Activated T-cell treated with anti-CD3 and anti-CD28 coated beads for 24 hours (primary cell): ENCODE measurements around the gene NSL1.
A peak's percentile ranks its signal among the peaks of the same experiment; 100 is the strongest.

Source experiments
- DNase-seq: peaks from one replicate; pipeline ENCODE4 v3.0.0-alpha.2; 2020; ENCODE audit warnings: low read depth

Gene NSL1

DNA sequence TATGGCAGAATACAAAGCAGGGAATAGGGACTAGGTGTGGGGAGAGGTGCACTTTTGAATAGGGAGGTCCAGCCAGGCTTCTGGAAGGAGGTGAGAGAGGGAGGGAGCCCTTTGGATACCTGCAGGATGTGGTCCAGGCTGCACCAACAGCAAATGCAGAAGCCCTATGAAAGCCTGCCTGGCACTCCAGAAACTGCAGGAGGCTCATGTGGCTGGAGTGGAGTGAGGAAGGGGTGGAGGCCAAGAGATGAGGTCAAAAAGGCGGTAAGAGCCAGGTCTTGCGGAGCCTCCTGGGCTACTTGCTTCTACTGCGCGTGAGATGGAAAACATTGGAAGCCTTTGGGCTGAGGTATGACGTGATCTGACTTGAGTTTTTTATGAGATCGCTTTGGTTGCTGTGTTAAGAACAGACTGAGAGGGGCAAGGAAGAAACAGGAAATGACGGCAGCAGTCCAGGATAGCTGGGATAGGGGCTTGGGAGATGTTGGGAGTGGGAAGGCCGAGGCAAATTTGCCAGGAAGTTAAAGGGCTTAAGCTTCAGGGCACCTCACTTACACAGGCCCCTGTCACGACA lies 87.5 kb downstream of the NSL1 start:
- no peak for DNase-seq

GRCh38 chr1:212702672-212703071 lies 88.9 kb downstream of the NSL1 start:
- DNase-seq: no peak

DNA sequence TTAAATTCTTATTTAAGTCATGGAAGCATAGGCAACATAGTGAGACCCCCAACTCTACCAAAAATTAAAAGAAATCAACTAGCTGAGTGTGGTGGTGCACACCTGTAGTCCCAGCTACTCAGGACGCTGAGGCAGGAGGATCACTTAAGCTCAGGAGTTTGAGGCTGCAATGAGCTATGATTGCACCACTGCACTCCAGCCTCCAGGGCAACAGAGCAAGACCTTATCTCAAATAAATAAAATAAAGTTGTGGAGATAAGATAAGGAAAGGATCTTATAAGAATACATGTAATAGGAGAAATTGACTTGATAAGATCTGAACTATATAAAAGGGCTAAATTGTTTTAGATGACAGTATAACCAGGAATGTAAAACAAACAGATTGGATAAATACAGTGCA lies 89.7 kb downstream of the NSL1 start:
- no peak for DNase-seq

GRCh38 chr1:212700892-212701819 lies 90.4 kb downstream of the NSL1 start:
- no peak for DNase-seq

GRCh38 chr1:212700223-212700891 lies 91.2 kb downstream of the NSL1 start:
- peak; percentile 47 for DNase-seq

GRCh38 chr1:212699625-212700222 lies 91.9 kb downstream of the NSL1 start, which contains the start of gene BATF3:
Gene BATF3, minus strand, starts transcription at chr1:212699840. Its CDS starts 78 bp downstream, at chr1:212699762.
- DNase-seq: peak; percentile 47

- DNase-seq: peak; percentile 23
These were observed 92.4 kb downstream of the NSL1 start for GRCh38 chr1:212699104-212699624.

- no peak for DNase-seq
These were observed 93.0 kb downstream of the NSL1 start for GRCh38 chr1:212698467-212699103.

DNA sequence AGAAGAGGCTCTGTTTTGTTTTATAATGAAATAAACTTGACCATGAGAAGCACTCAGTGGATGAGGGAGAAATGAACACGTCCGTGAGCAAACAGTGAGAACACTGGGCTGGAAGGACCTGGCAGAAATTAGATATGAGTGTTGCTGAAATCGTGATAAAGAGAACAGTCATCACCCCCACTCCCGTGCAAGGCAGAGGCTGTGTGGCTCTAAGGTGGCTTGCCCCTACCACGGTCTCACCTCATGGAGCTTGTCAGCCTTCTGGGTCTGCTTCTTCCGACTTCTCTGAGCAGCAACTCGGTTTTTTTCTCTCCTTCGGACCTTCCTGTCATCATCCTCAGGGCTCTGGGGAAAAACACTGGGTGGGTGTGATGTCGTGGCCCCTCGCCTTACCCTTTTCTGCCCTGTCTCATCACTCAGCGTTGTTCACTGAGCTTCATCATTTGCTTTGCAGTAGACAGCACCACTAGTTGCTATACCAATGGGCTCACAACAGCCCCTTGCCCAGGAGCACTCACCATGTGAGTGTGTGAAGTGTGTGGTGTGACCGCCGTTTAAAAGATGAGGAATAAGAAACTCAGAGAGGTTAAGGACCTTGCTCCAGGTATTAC lies 94.8 kb downstream of the NSL1 start:
- DNase-seq: no peak

DNA sequence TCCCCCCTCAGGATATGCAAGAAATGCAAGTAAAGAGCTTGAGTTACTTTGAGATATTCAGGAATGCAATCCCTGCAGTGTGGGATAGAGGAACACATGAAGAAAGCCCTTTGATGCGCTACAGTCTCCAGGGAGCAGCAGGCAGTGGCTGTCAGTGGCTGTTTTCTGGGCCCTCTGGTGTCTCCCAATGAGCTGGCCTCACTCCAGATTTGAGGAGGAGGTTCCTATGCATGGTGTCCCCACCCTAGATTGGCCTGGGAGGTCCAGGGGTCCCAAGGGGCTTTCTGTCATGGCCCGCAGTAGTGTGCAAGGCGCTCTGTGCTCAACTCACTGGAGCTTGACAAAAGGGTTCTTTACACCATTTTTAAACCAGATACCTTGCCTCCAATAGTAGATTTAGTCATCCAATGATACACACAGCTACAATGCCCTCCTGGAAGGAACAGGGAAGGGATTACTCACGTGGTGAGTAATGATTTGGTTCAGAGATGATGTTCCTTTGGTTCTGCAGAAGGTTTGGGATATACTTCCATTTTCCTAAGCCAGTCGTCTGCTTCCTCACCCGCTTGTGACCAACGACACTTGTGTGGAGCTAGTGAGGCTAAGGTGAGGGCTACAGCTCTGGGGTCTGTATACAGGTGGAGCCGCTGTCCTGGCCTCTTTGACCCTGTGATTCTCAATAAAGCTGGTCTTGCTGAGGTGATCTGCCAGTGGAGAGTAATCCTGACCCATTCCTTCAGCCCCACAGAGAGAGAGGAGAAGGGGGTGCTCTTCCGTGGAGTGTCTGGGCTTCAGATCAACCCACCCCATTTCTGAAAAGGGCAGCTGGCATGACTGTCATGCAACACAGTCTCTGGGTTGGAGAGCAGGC lies 98.6 kb downstream of the NSL1 start:
- no peak for DNase-seq

- no peak for DNase-seq
These were observed 100.0 kb downstream of the NSL1 start for GRCh38 chr1:212691561-212692071.

DNA sequence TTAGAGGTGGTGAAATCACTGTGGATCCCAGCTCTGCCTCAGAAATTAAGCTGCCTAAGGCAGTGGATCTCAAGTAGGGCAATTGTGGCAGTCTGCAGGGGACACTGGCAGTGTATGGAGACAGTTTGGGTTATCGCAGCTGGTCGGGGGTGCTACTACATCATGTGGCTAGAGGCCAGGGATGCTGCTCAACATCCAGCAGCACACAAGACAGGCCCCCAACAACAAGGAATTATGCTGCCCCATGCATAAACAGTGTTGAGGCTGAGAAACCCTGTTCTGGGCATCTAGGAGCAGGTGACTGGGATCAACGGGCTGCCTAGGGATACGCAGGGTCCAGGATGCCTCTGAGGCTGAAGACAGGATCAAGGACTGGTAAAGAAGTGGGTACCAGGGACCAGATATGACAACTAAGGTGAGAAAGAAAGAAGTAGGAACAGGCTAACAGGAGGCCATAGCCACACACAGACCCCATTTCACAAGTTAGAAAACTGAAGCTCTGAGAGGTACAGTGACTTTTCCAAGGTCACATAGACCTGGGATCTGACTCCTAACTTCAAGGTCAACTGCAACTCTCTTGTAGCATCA lies 100.7 kb downstream of the NSL1 start:
- DNase-seq: no peak

- DNase-seq: no peak
These were observed 101.6 kb downstream of the NSL1 start for GRCh38 chr1:212689758-212690529.

GRCh38 chr1:212689196-212689725 lies 102.3 kb downstream of the NSL1 start:
- no peak for DNase-seq

- no peak for DNase-seq
These were observed 103.1 kb downstream of the NSL1 start for GRCh38 chr1:212688341-212689047.

GRCh38 chr1:212687811-212688210 lies 103.8 kb downstream of the NSL1 start:
- DNase-seq: no peak

DNA sequence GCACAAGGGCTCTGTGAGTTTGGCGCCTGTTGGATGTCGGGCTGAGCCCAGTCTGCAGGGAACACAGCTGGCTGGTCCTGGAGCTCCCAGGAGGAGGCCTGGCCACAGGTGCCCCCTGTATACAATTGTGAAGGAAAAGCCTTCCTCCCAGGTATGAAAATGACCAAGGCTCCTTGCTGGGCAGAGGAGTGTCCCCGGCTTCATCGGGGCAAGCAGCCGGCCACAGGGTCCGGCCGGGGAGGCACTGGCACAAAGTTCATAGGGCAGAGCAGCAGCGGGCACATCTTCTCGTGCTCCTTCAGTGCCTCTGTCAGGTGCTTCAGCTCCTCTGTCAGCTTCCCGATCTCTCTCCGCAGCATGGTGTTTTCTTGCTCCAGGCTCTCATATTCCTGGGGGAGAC lies 105.0 kb downstream of the NSL1 start:
- no peak for DNase-seq

GRCh38 chr1:212686069-212686468 lies 105.5 kb downstream of the NSL1 start:
- DNase-seq: no peak
